HG03565 (cell line): ENCODE data around the gene PTAFR.
A peak's percentile ranks its signal among the peaks of the same experiment; 100 is the strongest.

ENCODE experiments used
- ATAC-seq: cut with Tn5 transposase; IDR thresholded peaks from one replicate; pipeline ENCODE4 v1.9.1; 2021; ENCODE audit warnings: mild to moderate bottlenecking, moderate library complexity; ENCODE audit not compliant: unreplicated experiment

PTAFR gene

DNA sequence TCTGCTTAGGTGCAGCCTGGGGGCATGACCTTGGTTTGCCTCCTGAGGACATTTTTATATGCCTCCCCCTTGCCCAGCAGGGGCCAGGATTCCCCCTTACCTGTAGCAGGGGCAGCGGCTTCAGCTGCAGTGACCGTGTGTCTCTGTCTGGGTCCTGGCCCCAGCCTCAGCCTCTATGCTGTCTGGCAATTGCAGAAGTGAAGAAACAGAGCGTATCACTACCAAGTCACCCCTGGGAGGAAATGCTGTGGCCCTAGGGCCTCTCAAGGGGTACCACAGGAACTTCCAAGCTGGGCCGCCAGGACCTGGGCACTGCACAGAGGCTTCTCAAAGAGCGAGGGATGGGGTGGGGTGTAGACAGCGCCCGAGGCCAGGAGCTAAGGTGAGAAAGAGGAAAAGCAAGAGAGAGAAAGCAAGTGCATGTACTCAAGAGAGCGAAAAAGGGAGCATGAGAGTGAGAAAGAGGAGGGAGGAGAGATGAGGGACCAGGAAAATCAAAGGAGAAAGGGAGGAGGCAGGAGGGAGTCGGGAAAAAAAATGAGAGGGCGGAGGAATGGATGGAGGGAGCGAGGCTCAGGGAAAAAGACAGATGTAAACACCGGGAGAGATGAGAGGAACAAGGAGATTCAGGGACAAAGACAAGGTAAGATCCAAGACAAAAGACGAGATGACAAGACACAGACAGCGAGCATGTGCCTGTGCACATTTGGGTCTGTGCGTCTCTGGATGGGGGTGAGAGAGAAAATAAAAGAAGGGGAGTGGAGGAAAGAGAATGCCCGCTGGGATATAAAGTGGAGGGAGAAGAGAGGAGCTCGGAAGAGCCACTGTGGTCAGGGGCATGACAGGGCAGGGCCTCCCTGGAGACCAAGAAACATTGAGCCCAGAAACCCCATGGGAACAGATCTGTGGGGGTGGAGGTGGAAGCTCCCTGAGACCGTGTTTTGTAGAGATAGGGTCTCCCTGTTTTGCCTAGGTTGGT, at the start of gene PTAFR:
Gene PTAFR, minus strand, starts transcription at position 199 of the 979 bp plus-strand sequence. CDS start 25,669 bp downstream, outside the sequence.
- peak; percentile 32 for ATAC-seq

GRCh38 chr1:28213315-28213714, 36.8 kb upstream of the PTAFR start:
- ATAC-seq = no peak

GRCh38 chr1:28209700-28210099, 33.2 kb upstream of the PTAFR start:
- ATAC-seq = no peak

GRCh38 chr1:28208818-28209441, 32.4 kb upstream of the PTAFR start:
- no peak for ATAC-seq

GRCh38 chr1:28205243-28205642, 28.8 kb upstream of the PTAFR start:
- ATAC-seq = no peak

- ATAC-seq = no peak
Measured at GRCh38 chr1:28200234-28200873, 23.9 kb upstream of the PTAFR start.

- peak; percentile 81 for ATAC-seq
Measured at GRCh38 chr1:28199328-28200233, 23.1 kb upstream of the PTAFR start.

GRCh38 chr1:28197682-28198415, 21.4 kb upstream of the PTAFR start:
- ATAC-seq = no peak

- no peak for ATAC-seq
Measured at GRCh38 chr1:28196330-28196729, 19.8 kb upstream of the PTAFR start.

DNA sequence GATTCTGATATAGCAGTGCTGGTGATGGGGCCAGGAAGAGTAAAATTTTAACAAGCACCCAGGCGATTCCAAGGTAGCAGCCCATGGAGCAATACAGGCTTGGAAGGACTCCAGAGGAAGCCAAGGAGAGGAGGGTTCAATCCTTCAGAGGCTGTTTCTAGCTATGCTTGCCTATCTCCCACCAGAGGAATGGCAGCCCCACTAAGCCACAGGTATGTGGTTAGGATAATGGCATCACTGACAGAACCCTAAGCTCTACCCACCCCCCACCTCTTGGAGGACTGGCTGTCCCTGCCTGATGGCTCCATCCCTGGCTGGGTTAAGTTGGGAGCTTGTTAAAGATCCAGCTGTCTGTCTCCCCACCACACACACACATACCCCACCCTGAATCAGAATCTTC, 19.3 kb upstream of the PTAFR start:
- ATAC-seq = no peak

DNA sequence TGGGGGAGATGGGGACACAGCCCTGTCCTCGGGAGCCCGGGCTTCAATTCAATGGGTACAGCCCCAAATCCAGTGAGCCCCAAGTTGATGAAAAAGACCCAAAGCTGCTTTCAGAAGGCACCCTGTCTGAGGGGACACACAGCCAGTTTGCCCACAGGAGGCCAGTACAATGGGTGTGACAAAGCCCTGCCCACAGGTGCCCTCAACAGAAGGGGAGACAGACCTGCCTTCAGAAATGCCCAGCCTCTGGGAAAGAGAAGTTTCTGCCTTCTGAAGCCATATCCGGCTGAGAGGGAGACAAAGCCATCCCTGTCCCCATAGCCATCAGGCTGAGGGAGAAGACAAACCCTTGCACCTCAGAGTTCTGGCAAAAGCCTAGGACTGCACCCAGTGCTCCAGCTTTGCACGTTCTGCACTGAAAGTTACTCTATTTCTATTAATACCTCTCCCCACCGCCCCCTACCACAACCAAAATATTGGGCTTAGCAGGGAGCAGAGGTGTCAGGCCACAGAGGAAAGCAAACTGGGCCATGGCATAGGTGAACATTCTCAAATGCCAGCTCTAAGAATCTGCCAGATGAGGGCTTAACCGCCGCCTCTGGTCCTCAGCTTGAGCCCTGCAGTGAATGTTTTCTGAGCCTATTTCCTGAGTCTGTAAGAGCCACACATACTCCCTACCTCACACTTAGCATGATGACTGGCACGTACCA, 18.0 kb upstream of the PTAFR start:
- no peak for ATAC-seq

DNA sequence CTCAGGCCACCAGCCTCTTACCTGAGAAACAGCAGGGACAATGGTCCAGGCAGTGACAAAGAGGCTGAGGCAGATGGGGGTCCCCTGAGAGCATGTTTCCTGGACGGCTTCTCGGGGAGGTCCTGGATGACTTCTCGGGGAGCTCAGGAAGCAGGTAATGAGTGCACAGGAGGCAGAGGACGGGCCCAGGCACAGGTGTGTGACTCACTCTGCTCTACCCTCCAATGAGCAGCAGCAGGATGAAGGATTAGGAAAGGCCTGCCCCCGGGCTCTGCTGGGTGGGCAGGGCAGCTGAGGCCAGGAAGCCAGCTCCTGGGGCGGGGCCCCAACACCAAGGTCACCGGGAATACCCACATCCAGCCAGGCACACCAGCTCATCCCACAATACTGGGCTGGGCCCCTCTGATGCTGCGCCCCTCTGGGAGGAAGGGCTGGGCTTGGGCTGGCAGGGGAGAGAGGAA, 17.2 kb upstream of the PTAFR start:
- ATAC-seq = no peak

GRCh38 chr1:28190996-28191645, 14.6 kb upstream of the PTAFR start:
- ATAC-seq = no peak

- ATAC-seq = no peak
Measured at GRCh38 chr1:28190337-28190979, 14.0 kb upstream of the PTAFR start.

DNA sequence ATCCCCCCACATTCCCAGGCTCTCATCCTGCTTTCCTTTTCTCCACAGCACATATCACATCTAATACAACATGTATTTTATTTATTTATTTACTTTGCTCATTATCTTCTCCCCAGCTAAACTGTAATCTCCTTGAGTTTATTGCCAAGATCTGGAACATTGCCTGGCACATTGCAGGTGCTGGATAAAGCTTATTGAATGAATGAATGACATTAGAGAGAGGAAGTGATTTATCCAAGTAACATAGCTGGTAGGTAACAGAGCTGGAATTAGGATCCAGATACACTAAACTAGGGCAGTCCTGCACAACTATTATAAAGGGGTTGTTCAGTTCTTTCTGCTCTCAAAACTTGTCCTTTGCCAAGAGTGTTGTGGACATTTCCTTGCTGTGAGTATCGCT, 8.6 kb upstream of the PTAFR start:
- no peak for ATAC-seq

DNA sequence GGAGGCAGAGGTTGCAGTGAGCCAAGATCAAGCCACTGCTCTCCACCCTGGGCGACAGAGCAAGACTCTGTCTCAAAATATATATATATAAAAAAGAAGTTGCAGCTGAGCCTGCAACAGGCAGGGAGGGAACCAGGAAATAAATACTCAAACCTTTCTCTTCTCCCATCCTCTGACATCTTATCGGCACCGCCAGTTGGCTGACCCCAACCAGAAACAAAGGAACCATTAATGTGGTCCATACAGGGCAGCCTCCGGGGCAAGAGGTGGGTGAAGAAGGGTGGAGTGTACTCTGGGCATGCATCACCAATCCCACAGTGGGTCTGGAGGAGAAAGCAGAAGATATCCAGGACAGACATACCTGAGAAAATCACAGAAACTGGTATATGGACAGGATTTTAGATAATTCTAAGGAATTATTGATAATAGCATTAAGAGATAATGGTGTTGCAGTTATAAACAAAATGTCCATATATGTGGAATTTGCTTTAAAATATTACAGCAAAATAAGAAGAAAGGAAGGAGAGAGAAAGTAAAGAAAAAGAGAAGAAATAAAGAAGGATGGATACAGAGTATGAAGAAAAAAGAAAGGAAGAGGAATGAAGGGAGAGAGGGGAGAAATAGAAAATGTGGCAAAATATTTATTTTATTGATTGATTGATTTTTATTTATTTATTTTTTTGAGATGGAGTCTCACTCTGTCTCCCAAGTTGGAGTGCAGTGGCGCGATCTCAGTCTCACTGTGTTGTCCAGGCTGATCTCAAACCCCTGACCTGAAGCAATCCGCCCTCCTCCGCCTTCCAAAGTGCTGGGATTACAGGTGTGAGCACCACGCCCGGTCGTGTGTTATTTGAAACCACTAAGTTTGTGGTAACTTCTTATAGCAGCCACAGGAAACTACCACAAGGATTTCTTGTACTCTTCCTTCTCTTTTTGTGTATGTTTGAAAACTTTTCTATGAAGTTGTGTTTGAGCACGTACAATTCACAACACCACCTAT, 4.1 kb upstream of the PTAFR start:
- ATAC-seq = no peak
